Stimulated activated CD8-positive, alpha-beta memory T cell treated with anti-CD3 and anti-CD28 coated beads, Interleukin-4, amount 100 ng/mL, for 1 hour (primary cell): Measurements from ENCODE around the gene NEB.
"Not testable (repeated sequence)": the region's sequence is repeated elsewhere in the genome, so short reads cannot be mapped to it uniquely, and the experiment has no call there.

ENCODE experiments used
- DNase-seq, 2 donors: peaks; one replicate each; pipeline ENCODE4 v3.0.0-alpha.2; 2020; ENCODE audit warnings: low read depth in 2 of 2, low spot score in 1 of 2

NEB gene

GRCh38 chr2:151655663-151656398 lies 78.4 kb downstream of the NEB start:
- no peak for DNase-seq

- DNase-seq = no peak
Measured at GRCh38 chr2:151654891-151655290, 79.4 kb downstream of the NEB start.

- DNase-seq = no peak
Measured at GRCh38 chr2:151654085-151654484, 80.2 kb downstream of the NEB start.

GRCh38 chr2:151651274-151651673 lies 83.0 kb downstream of the NEB start:
- DNase-seq = no peak

GRCh38 chr2:151650456-151650855 lies 83.8 kb downstream of the NEB start:
- no peak for DNase-seq

- DNase-seq = no peak
Measured at GRCh38 chr2:151649966-151650365, 84.3 kb downstream of the NEB start.

- DNase-seq = no peak
Measured at GRCh38 chr2:151649400-151649799, 84.9 kb downstream of the NEB start.

- not testable (repeated sequence) for DNase-seq
Measured at GRCh38 chr2:151646512-151646911, 87.8 kb downstream of the NEB start.

GRCh38 chr2:151644580-151644979 lies 89.7 kb downstream of the NEB start:
- DNase-seq = no peak

- not testable (repeated sequence) for DNase-seq
Measured at GRCh38 chr2:151641895-151642294, 92.4 kb downstream of the NEB start.

GRCh38 chr2:151640087-151640486 lies 94.2 kb downstream of the NEB start:
- DNase-seq = no peak

GRCh38 chr2:151638990-151639389 lies 95.3 kb downstream of the NEB start:
- no peak for DNase-seq

- no peak for DNase-seq
Measured at GRCh38 chr2:151638191-151638933, 95.9 kb downstream of the NEB start.

GRCh38 chr2:151637271-151637781 lies 97.0 kb downstream of the NEB start:
- DNase-seq = peak; percentile 22 to 47

GRCh38 chr2:151634736-151635467 lies 99.4 kb downstream of the NEB start:
- DNase-seq = no peak

GRCh38 chr2:151632993-151633565 lies 101.2 kb downstream of the NEB start:
- DNase-seq = no peak

- no peak for DNase-seq
Measured at GRCh38 chr2:151630372-151630771, 103.9 kb downstream of the NEB start.

GRCh38 chr2:151627353-151627752 lies 106.9 kb downstream of the NEB start:
- DNase-seq = no peak

- no peak for DNase-seq
Measured at GRCh38 chr2:151624271-151624670, 110.0 kb downstream of the NEB start.

- DNase-seq = no peak
Measured at GRCh38 chr2:151623631-151624030, 110.6 kb downstream of the NEB start.

- no peak for DNase-seq
Measured at GRCh38 chr2:151620761-151621160, 113.5 kb downstream of the NEB start.
